MM.1S (cell line): ENCODE measurements around the gene PHAX.

Source experiments
- EZH2 ChIP-seq: fragments of 300-600 bp; sonication (generic); optimal IDR thresholded peaks from 2 replicates; pipeline ENCODE3; 2017; ENCODE audit warnings: low read depth, mild to moderate bottlenecking, antibody characterized with exemption, low read length, mixed read lengths
- TF ChIP-seq, protein P1 (sequence below): fragments of 300-600 bp; sonication (generic); IDR thresholded peaks from 2 replicates; pipeline ENCODE4 v1.5.1; 2016; ENCODE audit warnings: antibody characterized with exemption, low read length, mixed read lengths

DNA sequence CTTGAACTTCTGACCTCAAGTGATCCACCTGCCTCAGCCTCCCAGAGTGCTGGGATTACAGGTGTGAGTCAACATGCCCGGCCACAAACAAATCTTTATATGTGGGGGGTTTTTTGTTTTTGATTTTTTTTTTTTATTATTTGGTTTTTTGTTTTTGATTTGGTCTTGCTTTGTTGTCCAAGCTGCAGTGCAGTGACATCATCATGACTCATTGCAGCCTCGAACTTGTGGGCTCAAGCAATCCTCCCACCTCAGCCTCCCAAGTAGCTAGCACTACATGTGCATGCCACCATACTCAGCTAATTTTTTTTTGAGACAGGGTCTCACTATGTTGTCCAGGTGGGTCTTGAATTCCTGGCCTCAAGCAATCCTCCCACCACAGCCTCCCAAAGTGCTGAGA, 48.1 kb upstream of the PHAX start:
- no peak for TF ChIP-seq EZH2
- TF ChIP-seq, protein P1, sequence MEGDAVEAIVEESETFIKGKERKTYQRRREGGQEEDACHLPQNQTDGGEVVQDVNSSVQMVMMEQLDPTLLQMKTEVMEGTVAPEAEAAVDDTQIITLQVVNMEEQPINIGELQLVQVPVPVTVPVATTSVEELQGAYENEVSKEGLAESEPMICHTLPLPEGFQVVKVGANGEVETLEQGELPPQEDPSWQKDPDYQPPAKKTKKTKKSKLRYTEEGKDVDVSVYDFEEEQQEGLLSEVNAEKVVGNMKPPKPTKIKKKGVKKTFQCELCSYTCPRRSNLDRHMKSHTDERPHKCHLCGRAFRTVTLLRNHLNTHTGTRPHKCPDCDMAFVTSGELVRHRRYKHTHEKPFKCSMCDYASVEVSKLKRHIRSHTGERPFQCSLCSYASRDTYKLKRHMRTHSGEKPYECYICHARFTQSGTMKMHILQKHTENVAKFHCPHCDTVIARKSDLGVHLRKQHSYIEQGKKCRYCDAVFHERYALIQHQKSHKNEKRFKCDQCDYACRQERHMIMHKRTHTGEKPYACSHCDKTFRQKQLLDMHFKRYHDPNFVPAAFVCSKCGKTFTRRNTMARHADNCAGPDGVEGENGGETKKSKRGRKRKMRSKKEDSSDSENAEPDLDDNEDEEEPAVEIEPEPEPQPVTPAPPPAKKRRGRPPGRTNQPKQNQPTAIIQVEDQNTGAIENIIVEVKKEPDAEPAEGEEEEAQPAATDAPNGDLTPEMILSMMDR = no peak
